Liver (tissue), 9 donors: ENCODE measurements around the gene AGPAT3. TPM values are rescaled to one million over a fixed set of nuclear protein-coding genes. Genes with fewer than 3 reads are reported as not detected.

Source experiments
- DNase-seq: peaks from one replicate; pipeline ENCODE4 v3.0.0-alpha.2; 2017; ENCODE audit warnings: low spot score
- H3K27ac ChIP-seq, 2 donors: one replicate each; pipeline ENCODE4 v1.7.0; 2013; ENCODE audit warnings: inconsistent platforms in 2 of 2, low read length in 2 of 2, control low read depth in 1 of 2, low read depth in 1 of 2, mild to moderate bottlenecking in 1 of 2
- H3K27me3 ChIP-seq, 4 donors: one replicate each; pipeline versions ENCODE4 v1.6.1 to v1.7.0; 2013; ENCODE audit warnings: low read length in 3 of 4, inconsistent platforms in 1 of 4, mild to moderate bottlenecking in 1 of 4, moderate library complexity in 1 of 4; ENCODE audit not compliant: control insufficient read depth in 4 of 4, insufficient read depth in 4 of 4
- H3K36me3 ChIP-seq, 4 donors: one replicate each; pipeline versions ENCODE4 v1.6.1 to v1.7.0; 2013; ENCODE audit warnings: low read length in 3 of 4, mild to moderate bottlenecking in 3 of 4, low read depth in 1 of 4, moderate library complexity in 1 of 4; ENCODE audit not compliant: control insufficient read depth in 4 of 4, insufficient read depth in 3 of 4
- H3K4me1 ChIP-seq, 4 donors: one replicate each; pipeline versions ENCODE4 v1.6.1 to v1.7.0; 2013; ENCODE audit warnings: low read length in 3 of 4, mild to moderate bottlenecking in 3 of 4, moderate library complexity in 1 of 4; ENCODE audit not compliant: control insufficient read depth in 4 of 4, insufficient read depth in 4 of 4
- H3K4me3 ChIP-seq, 3 donors: one replicate each; pipeline versions ENCODE4 v1.6.1 to v1.7.0; 2013; ENCODE audit warnings: low read length in 3 of 3, control low read depth in 1 of 3, low read depth in 1 of 3, mild to moderate bottlenecking in 1 of 3
- H3K9ac ChIP-seq, 2 donors: one replicate each; pipeline ENCODE4 v1.7.0; 2013; ENCODE audit warnings: low read length in 2 of 2, mild to moderate bottlenecking in 2 of 2, moderate library complexity in 2 of 2, control low read depth in 1 of 2, low read depth in 1 of 2
- H3K9me3 ChIP-seq, 4 donors: one replicate each; pipeline versions ENCODE4 v1.6.1 to v1.7.0; 2013; ENCODE audit warnings: low read length in 3 of 4; ENCODE audit not compliant: control insufficient read depth in 4 of 4
- FOXA1 ChIP-seq: IDR thresholded peaks from 2 replicates; pipeline ENCODE4 v1.6.1; 2016; ENCODE audit warnings: antibody characterized with exemption
- FOXA2 ChIP-seq: IDR thresholded peaks from 2 replicates; pipeline ENCODE4 v1.6.1; 2016; ENCODE audit warnings: antibody characterized with exemption
- GABPA ChIP-seq, 2 donors: IDR thresholded peaks in 1 of 2; conservative IDR thresholded peaks in 1 of 2; 2 replicates each; pipeline ENCODE4 v1.6.1; 2016; ENCODE audit warnings: antibody characterized with exemption in 2 of 2, mild to moderate bottlenecking in 1 of 2, moderate library complexity in 1 of 2
- NR2F2 ChIP-seq: IDR thresholded peaks from 2 replicates; pipeline ENCODE4 v1.6.1; 2016; ENCODE audit warnings: antibody characterized with exemption
- RAD21 ChIP-seq, 2 donors: IDR thresholded peaks; 2 replicates each; pipeline ENCODE4 v1.6.1; 2016; ENCODE audit warnings: antibody characterized with exemption in 2 of 2, mild to moderate bottlenecking in 2 of 2
- SP1 ChIP-seq: IDR thresholded peaks from 2 replicates; pipeline ENCODE4 v1.6.1; 2018; ENCODE audit warnings: antibody characterized with exemption, mild to moderate bottlenecking
- TAF1 ChIP-seq: conservative IDR thresholded peaks from 2 replicates; pipeline ENCODE4 v1.6.1; 2016; ENCODE audit warnings: antibody characterized with exemption, mild to moderate bottlenecking
- WGBS: extraction: QIAGEN DNeasy Blood & Tissue Kit; methylation state at CpG from one replicate; pipeline ENCODE4 v1.1.7; 2013; 5-methylcytosine and 5-hydroxymethylcytosine counted together
- polyA plus RNA-seq, 2 donors: library from polyadenylated mRNA; stranded (reverse) in 1 of 2; unstranded in 1 of 2; fragments of 200-250 nt in 1 of 2; fragments of >200 nt in 1 of 2; fragmentation: Nextera tagmentation in 1 of 2; extraction: Ambion mirVana in 1 of 2; gene quantifications; one replicate each; pipeline versions ENCODE4 v1.2.1 to v1.2.3, GENCODE V29; 2013 to 2015
- total RNA-seq, 2 donors: library from RNA; depleted of rRNA; stranded (reverse); fragments of >200 nt; gene quantifications; one replicate each; pipeline ENCODE4 v1.2.3, GENCODE V29; 2014
- TF ChIP-seq, protein P1 (sequence below): fragments of 150-350 bp; IDR thresholded peaks from 2 replicates; pipeline ENCODE4 v1.5.1; 2017; ENCODE audit warnings: improper control_type of control experiment, low read depth, low read length; ENCODE audit not compliant: missing input control
- TF ChIP-seq, protein P2 (sequence below): IDR thresholded peaks from 2 replicates; pipeline ENCODE4 v1.6.1; 2016; ENCODE audit warnings: antibody characterized with exemption
- TF ChIP-seq, protein P3 (sequence below): IDR thresholded peaks from 2 replicates; pipeline ENCODE4 v1.6.1; 2016; ENCODE audit warnings: antibody characterized with exemption
- donor health status: healthy.
- donor health status: healthy.
- donor health status: healthy.
- donor health status: healthy.
- donor health status: healthy.

The AGPAT3 gene
- total and polyA plus RNA-seq, 4 donors = 32.3 to 148 (median 59.8) TPM

DNA sequence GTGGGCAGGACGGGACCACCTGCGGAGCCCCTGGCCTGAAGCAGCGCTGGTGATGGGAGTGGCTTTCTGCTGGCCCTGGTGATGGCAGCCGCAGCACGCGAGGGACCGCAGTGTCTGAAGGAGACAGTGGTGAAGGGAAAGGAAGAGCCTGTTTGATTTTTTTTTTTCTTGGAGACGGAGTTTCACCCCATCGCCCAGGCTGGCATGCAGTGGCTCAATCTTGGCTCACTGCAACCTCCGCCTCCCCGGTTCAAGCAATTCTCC, 106.9 kb downstream of the AGPAT3 start:
- no peak overlapping the region for H3K9ac ChIP-seq
- DNase-seq = no peak
- 97% methylated on average over 11 of the region's 11 CpGs for WGBS
- H3K4me3 ChIP-seq = no peak overlapping the region
- H3K27ac ChIP-seq = no peak overlapping the region
- H3K27me3 ChIP-seq = no peaks in the 10 kb centered on the region
- H3K9me3 ChIP-seq = no peaks in the 10 kb centered on the region
- H3K36me3 ChIP-seq = peaks cover 15 to 43% (median 23%) of the 10 kb centered on the region in 4 donors
- TF ChIP-seq, protein P1, sequence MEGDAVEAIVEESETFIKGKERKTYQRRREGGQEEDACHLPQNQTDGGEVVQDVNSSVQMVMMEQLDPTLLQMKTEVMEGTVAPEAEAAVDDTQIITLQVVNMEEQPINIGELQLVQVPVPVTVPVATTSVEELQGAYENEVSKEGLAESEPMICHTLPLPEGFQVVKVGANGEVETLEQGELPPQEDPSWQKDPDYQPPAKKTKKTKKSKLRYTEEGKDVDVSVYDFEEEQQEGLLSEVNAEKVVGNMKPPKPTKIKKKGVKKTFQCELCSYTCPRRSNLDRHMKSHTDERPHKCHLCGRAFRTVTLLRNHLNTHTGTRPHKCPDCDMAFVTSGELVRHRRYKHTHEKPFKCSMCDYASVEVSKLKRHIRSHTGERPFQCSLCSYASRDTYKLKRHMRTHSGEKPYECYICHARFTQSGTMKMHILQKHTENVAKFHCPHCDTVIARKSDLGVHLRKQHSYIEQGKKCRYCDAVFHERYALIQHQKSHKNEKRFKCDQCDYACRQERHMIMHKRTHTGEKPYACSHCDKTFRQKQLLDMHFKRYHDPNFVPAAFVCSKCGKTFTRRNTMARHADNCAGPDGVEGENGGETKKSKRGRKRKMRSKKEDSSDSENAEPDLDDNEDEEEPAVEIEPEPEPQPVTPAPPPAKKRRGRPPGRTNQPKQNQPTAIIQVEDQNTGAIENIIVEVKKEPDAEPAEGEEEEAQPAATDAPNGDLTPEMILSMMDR = no peak
- no peak for TF ChIP-seq SP1
- TF ChIP-seq FOXA2 = no peak
- TF ChIP-seq, protein P2, sequence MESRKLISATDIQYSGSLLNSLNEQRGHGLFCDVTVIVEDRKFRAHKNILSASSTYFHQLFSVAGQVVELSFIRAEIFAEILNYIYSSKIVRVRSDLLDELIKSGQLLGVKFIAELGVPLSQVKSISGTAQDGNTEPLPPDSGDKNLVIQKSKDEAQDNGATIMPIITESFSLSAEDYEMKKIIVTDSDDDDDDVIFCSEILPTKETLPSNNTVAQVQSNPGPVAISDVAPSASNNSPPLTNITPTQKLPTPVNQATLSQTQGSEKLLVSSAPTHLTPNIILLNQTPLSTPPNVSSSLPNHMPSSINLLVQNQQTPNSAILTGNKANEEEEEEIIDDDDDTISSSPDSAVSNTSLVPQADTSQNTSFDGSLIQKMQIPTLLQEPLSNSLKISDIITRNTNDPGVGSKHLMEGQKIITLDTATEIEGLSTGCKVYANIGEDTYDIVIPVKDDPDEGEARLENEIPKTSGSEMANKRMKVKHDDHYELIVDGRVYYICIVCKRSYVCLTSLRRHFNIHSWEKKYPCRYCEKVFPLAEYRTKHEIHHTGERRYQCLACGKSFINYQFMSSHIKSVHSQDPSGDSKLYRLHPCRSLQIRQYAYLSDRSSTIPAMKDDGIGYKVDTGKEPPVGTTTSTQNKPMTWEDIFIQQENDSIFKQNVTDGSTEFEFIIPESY = no peak
- peaks cover 0 to 8% (median 2%) of the 10 kb centered on the region in 4 donors for H3K4me1 ChIP-seq

DNA sequence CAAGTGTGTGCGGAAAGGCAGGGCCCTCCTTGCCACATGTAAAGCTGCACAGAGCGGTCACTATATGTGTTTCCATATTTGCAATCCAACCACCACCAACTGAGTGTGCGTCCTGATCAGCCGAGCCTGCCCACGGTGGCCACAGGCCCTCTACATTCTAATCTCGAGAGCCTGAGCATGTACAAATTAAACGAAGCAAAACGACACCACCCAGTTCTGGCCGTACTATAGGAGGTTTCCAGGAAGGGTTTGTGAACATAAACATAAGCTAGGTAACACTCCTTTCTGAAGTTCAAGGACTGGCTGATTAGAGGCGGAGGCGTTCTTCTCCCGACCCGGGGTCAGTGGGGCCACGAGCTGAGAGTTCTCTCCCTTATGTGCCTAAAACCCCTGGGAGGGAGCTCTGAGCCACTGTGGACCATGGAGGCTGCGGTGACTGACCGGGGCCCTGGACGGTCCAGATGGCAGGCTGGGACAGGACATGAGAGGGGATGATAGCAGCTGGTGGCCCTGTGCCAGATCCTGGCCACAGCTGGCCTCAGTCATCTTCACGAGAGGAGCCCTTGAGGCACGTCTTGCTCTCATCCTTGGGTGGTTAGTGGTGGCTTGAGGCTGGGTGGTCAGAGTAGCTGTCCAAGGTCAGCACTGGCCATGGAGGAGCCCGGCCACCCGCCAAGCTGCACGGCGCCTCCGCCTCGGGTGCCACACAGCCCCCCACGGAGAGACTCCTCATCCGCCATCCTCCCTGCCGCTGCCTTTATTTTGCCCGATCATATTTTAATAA, 108.0 kb downstream of the AGPAT3 start:
- TF ChIP-seq FOXA2 = no peak
- TF ChIP-seq, protein P3, sequence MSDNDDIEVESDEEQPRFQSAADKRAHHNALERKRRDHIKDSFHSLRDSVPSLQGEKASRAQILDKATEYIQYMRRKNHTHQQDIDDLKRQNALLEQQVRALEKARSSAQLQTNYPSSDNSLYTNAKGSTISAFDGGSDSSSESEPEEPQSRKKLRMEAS = no peak
- peaks cover 0 to 8% (median 2%) of the 10 kb centered on the region in 4 donors for H3K4me1 ChIP-seq
- H3K27me3 ChIP-seq = no peaks in the 10 kb centered on the region
- H3K9me3 ChIP-seq = no peaks in the 10 kb centered on the region
- no peak overlapping the region for H3K9ac ChIP-seq
- DNase-seq = no peak
- no peak overlapping the region for H3K27ac ChIP-seq
- peaks cover 15 to 38% (median 25%) of the 10 kb centered on the region in 4 donors for H3K36me3 ChIP-seq
- WGBS = 86% methylated on average over 29 of the region's 29 CpGs
- no peak overlapping the region for H3K4me3 ChIP-seq

DNA sequence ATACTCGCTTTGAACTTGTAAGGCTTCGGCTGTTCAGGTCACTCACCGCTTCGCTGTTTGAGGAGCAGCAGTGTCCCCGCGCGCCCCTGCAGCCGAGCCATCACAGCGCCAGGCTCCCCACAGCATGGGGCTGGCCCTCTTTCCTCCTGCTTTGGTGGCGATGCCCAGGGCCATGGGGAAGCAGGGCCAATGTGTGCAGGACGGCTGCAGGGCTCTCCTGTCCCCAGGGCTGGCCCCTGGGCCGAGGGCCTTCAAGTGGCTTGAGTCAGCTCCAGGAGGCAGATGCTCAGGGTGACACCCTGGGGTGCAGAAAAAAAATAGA, 108.6 kb downstream of the AGPAT3 start:
- Histone ChIP-seq H3K27me3 (no peaks in the 10 kb centered on the region), H3K4me3 (no peak overlapping the region), H3K36me3 (peaks cover 13 to 38% (median 26%) of the 10 kb centered on the region in 4 donors), H3K4me1 (peaks cover 0 to 8% (median 2%) of the 10 kb centered on the region in 4 donors), H3K27ac (no peak overlapping the region), H3K9ac (no peak overlapping the region), H3K9me3 (no peaks in the 10 kb centered on the region)
- 88% methylated on average over 12 of the region's 12 CpGs for WGBS
- TF ChIP-seq NR2F2 (no peak), SP1 (no peak), GABPA (IDR thresholded peaks at IDR 0.05 in 1 of 2, conservative IDR thresholded peaks at IDR 0.05 in 1 of 2) (no peak), FOXA1 (no peak), RAD21 (IDR thresholded peaks at IDR 0.05) (no peak), TAF1 (no peak)
- TF ChIP-seq, protein P2 = no peak
- no peak for DNase-seq
